ENCODE data around the gene PLXDC1. TPM values are rescaled to one million over a fixed set of nuclear protein-coding genes. Genes with fewer than 3 reads are reported as not detected.
A peak's percentile ranks its signal among the peaks of the same experiment; 100 is the strongest.

The PLXDC1 gene
- total and polyA plus RNA-seq, 2 of the 13 experiments (the other 11 are each of a cell fraction or from before 2014, with no cell fraction given), result not detected

GRCh38 chr17:39014044-39014794 is 137.2 kb downstream of the PLXDC1 start (continued):
- 0 out of 2 replicates have a peak, but pooled peaks have one; percentile 19 for TF ChIP-seq ZNF281 (CRISPR knock-in tag; IDR thresholded peaks at IDR 0.05; ENCODE audit: borderline replicate concordance)
- TF ChIP-seq ZNF253 (CRISPR knock-in tag; IDR thresholded peaks at IDR 0.05; ENCODE audit: borderline replicate concordance), result no peak
- no peak for TF ChIP-seq BRD4 (CRISPR knock-in tag; IDR thresholded peaks at IDR 0.05)
- TF ChIP-seq AHR (CRISPR knock-in tag; IDR thresholded peaks at IDR 0.05), result no peak
- no peak for TF ChIP-seq SIN3B (IDR thresholded peaks at IDR 0.05; ENCODE audit: low read length)
- TF ChIP-seq SETDB1 (CRISPR knock-in tag; IDR thresholded peaks at IDR 0.05; ENCODE audit: borderline replicate concordance), result no peak
- TF ChIP-seq ZNF530 (CRISPR knock-in tag; IDR thresholded peaks at IDR 0.05; ENCODE audit: low read depth), result no peak
- TF ChIP-seq REPIN1 (CRISPR knock-in tag; IDR thresholded peaks at IDR 0.05; ENCODE audit: borderline replicate concordance, low read depth), result no peak
- TF ChIP-seq CTCF (CRISPR knock-in tag; IDR thresholded peaks at IDR 0.05), result no peak
- no peak for TF ChIP-seq NPAS2 (CRISPR knock-in tag; IDR thresholded peaks at IDR 0.05; ENCODE audit: borderline replicate concordance)
- no peak for TF ChIP-seq ZNF501 (CRISPR knock-in tag; IDR thresholded peaks at IDR 0.05)
- TF ChIP-seq ISL2 (CRISPR knock-in tag; IDR thresholded peaks at IDR 0.05), result no peak
- TF ChIP-seq HCFC1 (IDR thresholded peaks at IDR 0.05; ENCODE audit: low read depth, low read length), result no peak
- TF ChIP-seq AGO2 (optimal IDR thresholded peaks at IDR 0.05; ENCODE audit: low read depth, low read length), result no peak
- TF ChIP-seq MEIS1 (CRISPR knock-in tag; IDR thresholded peaks at IDR 0.05; ENCODE audit: borderline replicate concordance), result no peak
- no peak for TF ChIP-seq ZNF616 (CRISPR knock-in tag; IDR thresholded peaks at IDR 0.05; ENCODE audit: low read depth)
- no peak for TF ChIP-seq NFYB (CRISPR knock-in tag; IDR thresholded peaks at IDR 0.05)
- TF ChIP-seq ZEB1 (IDR thresholded peaks at IDR 0.05; ENCODE audit: insufficient replicate concordance, low read depth), result no peak
- no peak for TF ChIP-seq IRF1 (CRISPR knock-in tag; IDR thresholded peaks at IDR 0.05; ENCODE audit: low read depth)
- peak; percentile 92 for TF ChIP-seq NFE2L2 (IDR thresholded peaks at IDR 0.05; ENCODE audit: low read length)
- TF ChIP-seq TRAFD1 (CRISPR knock-in tag; IDR thresholded peaks at IDR 0.05; ENCODE audit: borderline replicate concordance), result no peak
- no peak for TF ChIP-seq CREM (IDR thresholded peaks at IDR 0.05)
- TF ChIP-seq CREM (CRISPR knock-in tag; IDR thresholded peaks at IDR 0.05), result no peak
- no peak for TF ChIP-seq ZNF781 (CRISPR knock-in tag; IDR thresholded peaks at IDR 0.05; ENCODE audit: borderline replicate concordance, not compliant biosample characterization)
